ENCODE data around the gene KRTAP10-11. TPM values are rescaled to one million over a fixed set of nuclear protein-coding genes. Genes with fewer than 3 reads are reported as not detected.

The KRTAP10-11 gene
- total and polyA plus RNA-seq, 2 of the 8 experiments (the other 6 are each of a cell fraction or from before 2014, with no cell fraction given): not detected

DNA sequence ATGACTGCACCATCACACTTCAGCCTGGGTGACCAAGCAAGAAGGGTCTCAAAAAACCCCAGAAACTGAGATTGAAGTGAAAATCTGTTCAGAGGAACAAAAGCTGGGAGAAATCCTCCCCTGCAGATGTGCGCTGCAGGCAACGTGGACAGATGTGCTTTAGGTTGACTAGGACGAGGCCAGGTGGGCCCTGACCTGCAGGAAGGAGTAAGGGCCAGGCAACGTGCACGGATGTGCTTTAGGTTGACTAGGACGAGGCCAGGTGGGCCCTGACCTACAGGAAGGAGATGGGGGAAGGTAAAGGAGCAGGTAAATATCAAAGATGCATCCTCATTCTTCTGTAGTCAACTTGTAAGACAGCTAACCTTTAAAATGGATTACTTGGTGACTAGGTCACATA, 38.3 kb downstream of the KRTAP10-11 start:
- H3K27ac ChIP-seq (ENCODE audit: low read depth, low read length): no peak overlapping the region
- CTCF ChIA-PET (ENCODE audit: partially characterized antibody): no interaction called here
- no peak overlapping the region for H2BK12ac ChIP-seq (ENCODE audit: low read depth, low read length)
- no peak overlapping the region for H2BK120ac ChIP-seq (replicated peaks; ENCODE audit: low read depth, low read length)
- DNase-seq (ENCODE audit: low read depth in 1 of 2, low spot score in 2 of 2) (no peak), FAIRE-seq (no peak)
- H3K18ac ChIP-seq (ENCODE audit: extremely low read depth, low read length): no peak overlapping the region
- H4K91ac ChIP-seq (replicated peaks; ENCODE audit: insufficient read length, low read length): no peak overlapping the region
- no peaks in the 10 kb centered on the region for H3K79me2 ChIP-seq (ENCODE audit: control insufficient read depth in 1 of 2, insufficient read depth in 2 of 2, low read length in 2 of 2)
- H4K20me1 ChIP-seq (replicated peaks in 1 of 2; ENCODE audit: control insufficient read depth in 1 of 2, insufficient read depth in 2 of 2, low read length in 2 of 2): no peaks in the 10 kb centered on the region
- H3K9ac ChIP-seq (replicated peaks in 1 of 4; ENCODE audit: extremely low read depth in 1 of 4, low read depth in 3 of 4, low read length in 3 of 4): no peak overlapping the region
- WGBS, 2 experiments (ENCODE audit: extremely low coverage in 1 of 2, insufficient coverage in 1 of 2, insufficient read length in 1 of 2, insufficient replicate concordance in 2 of 2, low coverage in 1 of 2, low lambda C conversion rate in 2 of 2, missing lambda C conversion rate in 1 of 2): 70% methylated on average over 6 of the region's 6 CpGs; no CpG with 5 or more reads in 1 of the 2 experiments
- no peak overlapping the region for H3K14ac ChIP-seq (ENCODE audit: insufficient read length)
- no peak overlapping the region for H2BK20ac ChIP-seq (ENCODE audit: low read length)
- H3K79me1 ChIP-seq (ENCODE audit: low read depth, low read length): no peaks in the 10 kb centered on the region
- no peak overlapping the region for H2BK5ac ChIP-seq (ENCODE audit: low read depth, low read length)
- H3K23ac ChIP-seq (ENCODE audit: insufficient read length): no peak overlapping the region
- H3K4ac ChIP-seq (replicated peaks; ENCODE audit: insufficient read length, low read depth, low read length): no peak overlapping the region
- H2AFZ ChIP-seq (ENCODE audit: low read length): no peak overlapping the region
- H3K27me3 ChIP-seq (replicated peaks in 1 of 4; ENCODE audit: control insufficient read depth in 3 of 4, extremely low read depth in 1 of 4, insufficient read depth in 3 of 4, low read length in 3 of 4): no peaks in the 10 kb centered on the region
- no peak overlapping the region for H4K5ac ChIP-seq (ENCODE audit: insufficient read length, low read depth, low read length)
- TF ChIP-seq, protein P1, sequence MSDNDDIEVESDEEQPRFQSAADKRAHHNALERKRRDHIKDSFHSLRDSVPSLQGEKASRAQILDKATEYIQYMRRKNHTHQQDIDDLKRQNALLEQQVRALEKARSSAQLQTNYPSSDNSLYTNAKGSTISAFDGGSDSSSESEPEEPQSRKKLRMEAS (IDR thresholded peaks at IDR 0.05): no peak
- no peak for TF ChIP-seq BACH1 (IDR thresholded peaks at IDR 0.05; ENCODE audit: low read length)
- no peak for TF ChIP-seq KDM4A (IDR thresholded peaks at IDR 0.05; ENCODE audit: low read depth, low read length, severe bottlenecking)
- no peak for TF ChIP-seq EP300 (IDR thresholded peaks at IDR 0.05; ENCODE audit: borderline replicate concordance in 1 of 2, low read depth in 2 of 2, low read length in 2 of 2)
- no peak for TF ChIP-seq TAF1 (IDR thresholded peaks at IDR 0.05; ENCODE audit: low read depth, low read length)
- TF ChIP-seq TBP (IDR thresholded peaks at IDR 0.05; ENCODE audit: low read depth, low read length): no peak
- no peak for TF ChIP-seq CBX8 (IDR thresholded peaks at IDR 0.05; ENCODE audit: borderline replicate concordance, low read depth, low read length)
- TF ChIP-seq SIRT6 (IDR thresholded peaks at IDR 0.05; ENCODE audit: low read length): no peak
- TF ChIP-seq BRCA1 (IDR thresholded peaks at IDR 0.05; ENCODE audit: low read depth, low read length): no peak
- no peak for TF ChIP-seq RFX5 (IDR thresholded peaks at IDR 0.05; ENCODE audit: borderline replicate concordance, low read depth, low read length)
- TF ChIP-seq JUND (IDR thresholded peaks at IDR 0.05; ENCODE audit: low read length): no peak
- TF ChIP-seq RXRA (IDR thresholded peaks at IDR 0.05; ENCODE audit: insufficient read depth, low read depth, low read length): no peak
- no peak overlapping the region for H3K56ac ChIP-seq (replicated peaks; ENCODE audit: insufficient read length, low read depth, low read length)
- no peaks in the 10 kb centered on the region for H3K9me3 ChIP-seq (ENCODE audit: insufficient read depth in 2 of 2, low read depth in 1 of 2, low read length in 1 of 2)
- POLR2A ChIA-PET (ENCODE audit: partially characterized antibody): no interaction called here
- no peak overlapping the region for H2BK15ac ChIP-seq (ENCODE audit: low read length)
- H3K4me1 ChIP-seq (replicated peaks in 1 of 4; ENCODE audit: control insufficient read depth in 3 of 4, insufficient read depth in 4 of 4, low read length in 3 of 4): peaks cover 5 to 11% (median 9%) of the 10 kb centered on the region in 4 experiments
- H3K4me3 ChIP-seq (ENCODE audit: extremely low read depth in 1 of 4, insufficient read depth in 2 of 4, low read depth in 3 of 4, low read length in 4 of 4): no peak overlapping the region
- H4K8ac ChIP-seq (ENCODE audit: extremely low read depth, insufficient read depth, low read length): no peak overlapping the region
- H3K4me2 ChIP-seq (ENCODE audit: insufficient read depth in 1 of 2, low read depth in 2 of 2, low read length in 2 of 2): no peak overlapping the region
- H2AK5ac ChIP-seq (ENCODE audit: low read depth, low read length): no peak overlapping the region
- no peaks in the 10 kb centered on the region for H3K36me3 ChIP-seq (ENCODE audit: control insufficient read depth in 2 of 4, insufficient read depth in 4 of 4, low read length in 3 of 4)
- no peaks in the 10 kb centered on the region for H3K23me2 ChIP-seq (ENCODE audit: low read depth, low read length)
